Mammary epithelial cell (primary cell): Measurements from ENCODE around the gene MYO18A.

Source experiments
- EZH2 ChIP-seq: IDR thresholded peaks from 2 replicates; pipeline ENCODE4 v1.6.1; 2012; ENCODE audit warnings: low read length, inconsistent platforms, borderline replicate concordance
- TF ChIP-seq, protein P1 (sequence below), 2 donors: IDR thresholded peaks in 1 of 2; conservative IDR thresholded peaks in 1 of 2; 2 replicates each; pipeline ENCODE4 v1.5.1; 2011 to 2012; ENCODE audit warnings: inconsistent platforms in 2 of 2, low read length in 2 of 2, mild to moderate bottlenecking in 2 of 2, control low read depth in 1 of 2, low read depth in 1 of 2; ENCODE audit not compliant: insufficient read depth in 1 of 2; ENCODE audit errors: extremely low read depth in 1 of 2

DNA sequence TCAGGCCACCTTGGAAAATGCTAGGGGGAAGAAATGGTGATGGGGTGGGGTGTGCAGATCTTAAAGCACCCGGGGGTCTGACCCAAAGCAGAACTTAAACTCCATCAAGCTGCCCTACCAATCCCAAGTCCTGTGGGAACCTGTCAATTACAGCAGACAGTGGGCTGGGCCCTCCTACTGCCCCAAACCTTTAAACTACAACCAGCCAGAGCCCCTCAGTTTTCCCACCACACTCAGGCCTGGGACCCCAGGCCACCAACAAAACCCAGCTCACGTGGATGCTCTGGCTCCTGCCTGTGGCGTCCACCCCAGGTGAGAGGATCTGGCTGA lies 2.7 kb downstream of the MYO18A start:
- TF ChIP-seq, protein P1, sequence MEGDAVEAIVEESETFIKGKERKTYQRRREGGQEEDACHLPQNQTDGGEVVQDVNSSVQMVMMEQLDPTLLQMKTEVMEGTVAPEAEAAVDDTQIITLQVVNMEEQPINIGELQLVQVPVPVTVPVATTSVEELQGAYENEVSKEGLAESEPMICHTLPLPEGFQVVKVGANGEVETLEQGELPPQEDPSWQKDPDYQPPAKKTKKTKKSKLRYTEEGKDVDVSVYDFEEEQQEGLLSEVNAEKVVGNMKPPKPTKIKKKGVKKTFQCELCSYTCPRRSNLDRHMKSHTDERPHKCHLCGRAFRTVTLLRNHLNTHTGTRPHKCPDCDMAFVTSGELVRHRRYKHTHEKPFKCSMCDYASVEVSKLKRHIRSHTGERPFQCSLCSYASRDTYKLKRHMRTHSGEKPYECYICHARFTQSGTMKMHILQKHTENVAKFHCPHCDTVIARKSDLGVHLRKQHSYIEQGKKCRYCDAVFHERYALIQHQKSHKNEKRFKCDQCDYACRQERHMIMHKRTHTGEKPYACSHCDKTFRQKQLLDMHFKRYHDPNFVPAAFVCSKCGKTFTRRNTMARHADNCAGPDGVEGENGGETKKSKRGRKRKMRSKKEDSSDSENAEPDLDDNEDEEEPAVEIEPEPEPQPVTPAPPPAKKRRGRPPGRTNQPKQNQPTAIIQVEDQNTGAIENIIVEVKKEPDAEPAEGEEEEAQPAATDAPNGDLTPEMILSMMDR (conservative IDR thresholded peaks at IDR 0.05 in 1 of 2, IDR thresholded peaks at IDR 0.05 in 1 of 2; ENCODE audit: extremely low read depth in 1 of 2, insufficient read depth in 1 of 2, low read depth in 1 of 2, low read length in 2 of 2) = no peak
- no peak for TF ChIP-seq EZH2
